Forelimb muscle (tissue), 1 donor: ENCODE measurements around the gene EZH2. TPM values are rescaled to one million over a fixed set of nuclear protein-coding genes. Genes with fewer than 3 reads are reported as not detected.

Experiments used
- DNase-seq: peaks from one replicate; pipeline ENCODE4 v3.0.0-alpha.2; 2013; ENCODE audit warnings: low read depth
- polyA plus RNA-seq: library from polyadenylated mRNA; unstranded; fragments of 120-200 nt; gene quantifications from one replicate; pipeline ENCODE4 v1.2.1, GENCODE V29; 2013; ENCODE audit not compliant: insufficient read length

EZH2 gene
- polyA plus RNA-seq, 1 donor: 20.1 TPM

DNA sequence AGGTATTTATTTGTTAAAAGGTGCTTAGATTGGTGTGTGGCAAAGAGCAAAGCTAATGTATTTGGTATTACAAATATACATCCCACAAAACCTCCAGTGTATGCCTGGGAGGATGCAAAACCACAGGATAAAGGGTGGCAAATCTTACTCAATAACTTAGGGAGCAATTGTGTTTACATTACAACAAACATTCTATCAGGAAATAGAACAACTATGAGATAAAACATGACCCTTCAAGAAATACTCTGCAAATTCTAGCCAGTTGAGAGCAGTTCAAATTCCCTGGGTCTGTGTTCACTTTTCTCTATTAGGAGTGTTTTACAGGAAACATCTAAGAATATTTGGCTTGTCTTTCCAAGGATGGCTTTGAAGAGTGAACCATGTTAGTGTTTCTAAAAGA lies 120.5 kb downstream of the EZH2 start:
- no peak for DNase-seq

DNA sequence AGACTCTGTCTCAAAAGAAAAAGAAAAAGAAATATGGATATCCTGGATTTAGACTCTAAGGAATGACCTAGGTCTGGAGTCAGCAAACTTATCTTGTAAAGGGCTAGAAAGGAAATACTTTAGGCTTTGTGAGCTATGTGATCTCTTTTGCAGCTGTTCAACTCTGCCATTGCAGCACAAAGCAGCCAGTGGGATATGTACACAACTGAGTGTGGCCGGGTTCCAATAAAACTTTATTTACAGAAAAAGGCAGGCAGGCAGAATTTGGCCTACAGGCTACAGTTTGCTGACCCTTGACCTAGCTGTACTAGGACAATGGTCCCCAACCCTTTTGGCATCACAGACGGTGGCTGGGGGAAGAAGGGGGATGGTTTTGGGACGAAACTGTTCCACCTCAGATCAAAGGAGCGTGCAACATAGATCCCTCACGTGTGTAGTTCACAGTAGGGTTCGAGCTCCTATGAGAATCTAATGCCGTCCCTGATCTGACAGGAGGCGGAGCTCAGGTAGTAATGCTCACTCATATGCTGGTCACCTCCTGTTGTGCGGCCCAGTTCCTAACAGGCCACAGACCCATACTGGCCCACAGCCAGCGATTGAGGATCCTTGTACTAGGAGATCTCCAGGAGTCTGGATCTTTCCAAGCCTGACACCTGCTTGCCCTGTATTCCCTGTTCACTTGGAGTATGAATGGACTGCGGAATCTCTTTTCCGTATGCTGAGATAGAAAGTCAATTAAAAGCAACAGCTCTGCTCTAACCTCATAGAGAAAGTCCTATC lies 122.4 kb downstream of the EZH2 start:
- no peak for DNase-seq

Other genes starting within 250 kb of the EZH2 start
- gene CUL1, start 185.4 kb downstream of the EZH2 start, polyA plus RNA-seq: 54.1 TPM
- 52.7 TPM for gene PDIA4, start 144.2 kb upstream of the EZH2 start, polyA plus RNA-seq
- gene ZNF786, start 206.4 kb upstream of the EZH2 start, polyA plus RNA-seq: 3.9 TPM
- 3.0 TPM for gene ZNF425, start 242.0 kb upstream of the EZH2 start, polyA plus RNA-seq